Caco-2 (cell line): ENCODE data around the gene INO80. TPM values are rescaled to one million over a fixed set of nuclear protein-coding genes. Genes with fewer than 3 reads are reported as not detected.

ENCODE experiments used
- BruUV-seq: library from RNA; stranded (reverse); fragments of 400-500 nt; replicated peaks from 2 replicates; lab custom pipeline; 2021; lab: Mats Ljungman, UMichigan
- CTCF ChIA-PET: fragments of 300-600 bp; sonication (Branson Sonifier 250); formaldehyde crosslinking; loops from one replicate; lab custom pipeline; 2022; ENCODE audit warnings: antibody characterized with exemption; lab: Charles Lee
- POLR2A ChIA-PET: fragments of 300-600 bp; sonication (Branson Sonifier 250); formaldehyde crosslinking; loops from one replicate; lab custom pipeline; 2022; ENCODE audit warnings: antibody characterized with exemption; lab: Charles Lee
- DNase-seq, 2 experiments: peaks; one replicate each; pipeline versions ENCODE4 v3.0.0 to v3.0.0-alpha.2; 2020 to 2022
- H3K27me3 ChIP-seq: replicated peaks from 2 replicates; pipeline ENCODE4 v1.6.0; 2011; ENCODE audit warnings: low read length; ENCODE audit not compliant: control insufficient read depth, insufficient read depth
- H3K36me3 ChIP-seq: 2 replicates; pipeline ENCODE4 v1.5.1; 2011; ENCODE audit warnings: low read length; ENCODE audit not compliant: control insufficient read depth, insufficient read depth
- H3K4me1 ChIP-seq: fragments of 250-450 bp; sonication (Bioruptor Pico); 2 replicates; pipeline ENCODE4 v1.5.1; 2020; ENCODE audit warnings: mild to moderate bottlenecking
- H3K4me3 ChIP-seq: 2 replicates; pipeline ENCODE4 v1.5.1; 2011; ENCODE audit warnings: low read depth, mild to moderate bottlenecking, control low read depth, low read length
- H3K9me3 ChIP-seq: fragments of 250-450 bp; sonication (Bioruptor Pico); 2 replicates; pipeline ENCODE4 v1.5.1; 2020; ENCODE audit warnings: mild to moderate bottlenecking, moderate library complexity
- H3K27ac Mint-ChIP-seq: one replicate; pipeline ENCODE4 v1.8.0; 2022; ENCODE audit warnings: mixed read lengths; ENCODE audit not compliant: unreplicated experiment
- H3K27me3 Mint-ChIP-seq: one replicate; pipeline ENCODE4 v1.8.0; 2022; ENCODE audit warnings: mixed read lengths; ENCODE audit not compliant: insufficient read depth, unreplicated experiment
- H3K36me3 Mint-ChIP-seq: one replicate; pipeline ENCODE4 v1.8.0; 2022; ENCODE audit warnings: mild to moderate bottlenecking, mixed read lengths; ENCODE audit not compliant: insufficient read depth, unreplicated experiment
- H3K4me1 Mint-ChIP-seq: one replicate; pipeline ENCODE4 v1.8.0; 2022; ENCODE audit warnings: low read depth, mixed read lengths; ENCODE audit not compliant: unreplicated experiment
- H3K4me3 Mint-ChIP-seq: one replicate; pipeline ENCODE4 v1.8.0; 2022; ENCODE audit warnings: mild to moderate bottlenecking, moderate library complexity, mixed read lengths; ENCODE audit not compliant: unreplicated experiment
- H3K9me3 Mint-ChIP-seq: one replicate; pipeline ENCODE4 v1.8.0; 2022; ENCODE audit warnings: mixed read lengths; ENCODE audit not compliant: unreplicated experiment
- CTCF ChIP-seq, 2 experiments: fragments of 200-600 bp in 1 of 2; IDR thresholded peaks; 1 replicate in 1 of 2; 2 replicates in 1 of 2; pipeline versions ENCODE4 v1.5.1 to v1.8.0; 2011 to 2022; ENCODE audit warnings: antibody characterized with exemption in 1 of 2, control low read depth in 1 of 2, inconsistent platforms in 1 of 2, low read depth in 1 of 2, low read length in 1 of 2, mild to moderate bottlenecking in 1 of 2, moderate library complexity in 1 of 2; ENCODE audit not compliant: insufficient read depth in 1 of 2, severe bottlenecking in 1 of 2, unreplicated experiment in 1 of 2
- intact Hi-C: fragments of 100-400 bp; cut with micrococcal nuclease; formaldehyde crosslinking; loops from one replicate; pipeline ENCODE4 v1.10.0; 2022; ENCODE audit not compliant: unreplicated experiment
- total RNA-seq: library from RNA; stranded (reverse); gene quantifications from 2 replicates; pipeline ENCODE4 v1.2.3, GENCODE V29; 2022

Gene INO80
- total RNA-seq, 1 experiment from 2014 or later = 24.4 TPM

GRCh38 chr15:41161336-41161735, 45.3 kb upstream of the INO80 start:
- no peaks in the 10 kb centered on the region for H3K4me1 ChIP-seq
- no peaks in the 10 kb centered on the region for H3K4me1 Mint-ChIP-seq
- no peaks in the 10 kb centered on the region for H3K36me3 Mint-ChIP-seq
- no peak overlapping the region for H3K4me3 Mint-ChIP-seq
- TF ChIP-seq CTCF (IDR thresholded peaks at IDR 0.05; ENCODE audit: insufficient read depth in 1 of 2, low read depth in 1 of 2, low read length in 1 of 2, severe bottlenecking in 1 of 2, unreplicated experiment in 1 of 2) = no peak
- no peak for DNase-seq
- intact Hi-C loops = no loop called here
- H3K4me3 ChIP-seq = no peak overlapping the region
- H3K27me3 Mint-ChIP-seq = no peaks in the 10 kb centered on the region
- no peaks in the 10 kb centered on the region for H3K9me3 ChIP-seq
- BruUV-seq = no TSS peak
- H3K27ac Mint-ChIP-seq = no peak overlapping the region
- H3K36me3 ChIP-seq = no peaks in the 10 kb centered on the region
- no peaks in the 10 kb centered on the region for H3K9me3 Mint-ChIP-seq
- ChIA-PET POLR2A (no interaction called here), CTCF (no interaction called here)
- no peaks in the 10 kb centered on the region for H3K27me3 ChIP-seq

GRCh38 chr15:41160639-41161315, 44.7 kb upstream of the INO80 start:
- CTCF ChIA-PET = no interaction called here
- Histone ChIP-seq H3K9me3 (no peaks in the 10 kb centered on the region), H3K27me3 (no peaks in the 10 kb centered on the region), H3K4me1 (no peaks in the 10 kb centered on the region), H3K36me3 (no peaks in the 10 kb centered on the region), H3K4me3 (no peak overlapping the region)
- no peak for TF ChIP-seq CTCF (IDR thresholded peaks at IDR 0.05; ENCODE audit: insufficient read depth in 1 of 2, low read depth in 1 of 2, low read length in 1 of 2, severe bottlenecking in 1 of 2, unreplicated experiment in 1 of 2)
- intact Hi-C loops = no loop called here
- DNase-seq = no peak
- no peaks in the 10 kb centered on the region for H3K4me1 Mint-ChIP-seq
- no peaks in the 10 kb centered on the region for H3K27me3 Mint-ChIP-seq
- H3K4me3 Mint-ChIP-seq = no peak overlapping the region
- POLR2A ChIA-PET = no interaction called here
- no peak overlapping the region for H3K27ac Mint-ChIP-seq
- H3K36me3 Mint-ChIP-seq = no peaks in the 10 kb centered on the region
- no peaks in the 10 kb centered on the region for H3K9me3 Mint-ChIP-seq
- no TSS peak for BruUV-seq

- Histone ChIP-seq H3K4me1 (no peaks in the 10 kb centered on the region), H3K9me3 (no peaks in the 10 kb centered on the region), H3K36me3 (no peaks in the 10 kb centered on the region), H3K27me3 (no peaks in the 10 kb centered on the region), H3K4me3 (no peak overlapping the region)
- no peak for DNase-seq
- intact Hi-C loops = no loop called here
- Mint-ChIP-seq H3K4me3 (no peak overlapping the region), H3K27ac (no peak overlapping the region), H3K36me3 (no peaks in the 10 kb centered on the region), H3K9me3 (no peaks in the 10 kb centered on the region), H3K4me1 (no peaks in the 10 kb centered on the region), H3K27me3 (no peaks in the 10 kb centered on the region)
- ChIA-PET POLR2A (no interaction called here), CTCF (interaction anchor here (0.7 kb wide), 1 partner anchor 45 kb away, joined by 3 read pairs; no protein-coding TSS in a partner anchor)
- no peak for TF ChIP-seq CTCF (IDR thresholded peaks at IDR 0.05; ENCODE audit: insufficient read depth in 1 of 2, low read depth in 1 of 2, low read length in 1 of 2, severe bottlenecking in 1 of 2, unreplicated experiment in 1 of 2)
- no TSS peak for BruUV-seq
These were observed 38.3 kb upstream of the INO80 start for GRCh38 chr15:41154412-41154811.
